HL-60/S4 (cell line): ENCODE data around the gene GREM2.

ENCODE experiments used
- in situ Hi-C: fragments of 300-500 bp; cut with MboI; formaldehyde crosslinking; loops from 2 replicates; pipeline ENCODE4 v1.14.3; 2022; ENCODE audit warnings: low sequenced_read_pairs

GREM2 gene

DNA sequence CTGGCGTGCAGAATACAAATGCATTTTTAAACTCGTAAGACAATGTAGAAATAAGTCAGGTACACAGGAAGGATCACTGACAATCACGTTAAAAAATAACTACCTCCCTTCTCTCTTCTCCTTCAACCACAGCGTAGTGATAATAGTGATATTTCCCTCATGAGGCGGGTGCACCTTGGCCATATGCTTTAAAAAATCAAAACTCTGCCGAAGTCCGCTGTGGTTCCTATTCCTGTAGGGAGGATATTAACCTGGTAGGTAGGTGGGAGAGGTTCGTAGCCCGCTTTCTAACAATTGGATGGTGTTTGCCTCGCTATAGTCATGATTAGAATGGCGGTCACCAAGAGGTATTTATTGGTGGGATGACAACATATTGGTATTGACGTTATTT is 732 bp downstream of the GREM2 start:
- in situ Hi-C loops, result no loop called here

GRCh38 chr1:240610636-240611035 is 1.3 kb downstream of the GREM2 start:
- in situ Hi-C loops, result no loop called here

DNA sequence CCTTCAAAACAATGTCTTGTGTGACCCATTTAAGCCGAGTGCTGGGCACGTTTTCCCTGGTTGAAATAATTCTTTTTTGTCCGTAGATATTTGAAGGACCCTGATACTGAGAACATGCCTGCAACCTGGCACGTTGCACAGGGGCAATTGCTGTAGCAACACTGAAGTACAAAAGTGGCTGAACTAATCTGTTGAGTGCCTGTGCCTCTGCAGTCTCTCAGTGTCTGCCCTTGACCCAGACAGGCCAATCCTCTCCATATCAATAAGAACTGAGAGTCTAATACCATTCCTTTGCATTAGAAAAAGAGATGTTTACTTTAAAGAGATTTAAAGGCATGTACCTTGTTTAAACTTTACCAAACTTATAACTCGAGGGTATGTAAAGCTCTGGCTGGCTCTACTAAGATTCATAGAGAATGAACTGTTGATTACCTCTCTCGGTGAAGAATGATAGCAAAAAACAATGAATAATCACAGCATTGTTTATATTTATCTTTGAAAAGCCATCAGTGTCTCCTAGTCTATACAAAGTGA is 2.4 kb downstream of the GREM2 start:
- in situ Hi-C loops, result no loop called here

- in situ Hi-C loops, result no loop called here
Observed at GRCh38 chr1:240608707-240609106, 3.2 kb downstream of the GREM2 start.

DNA sequence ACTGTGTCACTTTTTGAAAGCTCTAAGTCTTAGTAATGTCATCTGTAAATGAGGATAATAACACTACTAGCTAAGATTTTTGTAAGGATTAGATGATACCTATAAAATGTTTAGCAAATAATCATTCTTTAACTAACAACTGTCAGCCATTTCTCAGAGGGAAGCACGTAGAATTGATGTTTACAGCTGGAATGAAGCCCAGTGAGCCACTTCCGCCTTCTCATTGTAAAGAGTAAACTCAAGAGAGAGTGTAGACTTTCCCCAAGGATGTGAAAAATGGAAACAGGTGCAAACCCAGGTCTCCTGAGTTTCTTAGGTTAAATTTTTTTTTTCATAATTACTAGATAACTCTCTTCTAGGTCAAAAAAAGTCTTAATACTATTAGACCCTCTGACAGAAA is 4.9 kb downstream of the GREM2 start:
- in situ Hi-C loops, result no loop called here

DNA sequence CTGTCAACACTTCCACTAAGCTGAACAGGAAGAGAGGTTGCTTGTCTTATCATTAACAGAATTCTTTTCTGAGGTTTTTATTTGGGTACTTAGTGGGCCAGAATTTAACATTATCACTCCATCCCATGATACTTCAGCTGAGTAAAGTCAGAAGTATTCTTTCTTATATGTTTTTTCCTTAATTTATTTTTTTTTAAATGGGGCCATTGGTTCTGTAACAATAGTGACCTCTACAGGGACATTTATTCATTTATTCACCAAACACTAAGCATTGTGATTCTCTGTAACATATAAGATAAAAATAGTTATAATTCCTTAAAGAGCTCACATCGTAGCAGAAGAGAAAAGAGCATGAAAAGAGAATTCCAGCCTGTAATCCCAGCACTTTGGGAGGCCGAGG is 9.8 kb downstream of the GREM2 start:
- in situ Hi-C loops, result no loop called here

DNA sequence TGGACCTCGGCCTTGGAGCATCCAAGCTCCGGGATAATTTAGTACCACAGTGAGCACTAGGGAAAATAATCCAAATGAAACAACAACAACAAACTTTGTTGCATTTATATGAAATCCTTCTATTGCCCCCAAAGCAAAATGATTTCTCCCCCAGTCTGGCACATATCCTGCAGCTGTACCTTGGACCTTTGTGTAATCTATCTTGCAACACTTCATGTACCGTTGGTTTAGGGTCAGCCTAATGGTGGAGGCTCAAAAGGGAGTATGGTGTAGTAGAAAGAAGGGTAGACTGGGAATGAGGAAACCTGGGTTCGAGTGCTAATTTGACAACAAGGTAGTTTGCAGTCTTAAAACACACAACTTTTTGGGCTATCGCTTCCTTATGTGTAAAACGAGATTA is 12.1 kb downstream of the GREM2 start:
- in situ Hi-C loops, result no loop called here

GRCh38 chr1:240599299-240599698 is 12.7 kb downstream of the GREM2 start:
- in situ Hi-C loops, result no loop called here

GRCh38 chr1:240598216-240599001 is 13.5 kb downstream of the GREM2 start:
- in situ Hi-C loops, result no loop called here

- in situ Hi-C loops, result no loop called here
Observed at GRCh38 chr1:240597153-240597745, 14.7 kb downstream of the GREM2 start.

DNA sequence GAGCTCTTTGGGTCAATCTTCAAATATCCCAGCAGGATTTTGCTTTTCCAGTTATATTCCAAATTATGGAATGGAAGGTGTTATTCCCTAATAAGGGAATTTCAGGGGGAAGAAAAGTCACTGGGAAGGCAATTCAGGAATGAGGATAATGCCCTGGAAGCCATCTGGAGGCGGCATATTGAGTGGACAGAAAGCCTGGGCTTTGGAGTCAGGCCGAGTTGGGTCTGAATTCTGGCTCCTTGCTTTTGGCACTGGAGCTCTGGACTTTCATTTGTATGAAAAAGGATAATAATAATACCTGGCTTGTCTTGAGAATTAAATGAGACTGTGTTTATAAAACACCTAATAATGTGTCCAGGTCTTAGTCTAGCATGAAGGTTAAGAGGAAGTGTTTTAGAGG is 16.5 kb downstream of the GREM2 start:
- in situ Hi-C loops, result no loop called here

DNA sequence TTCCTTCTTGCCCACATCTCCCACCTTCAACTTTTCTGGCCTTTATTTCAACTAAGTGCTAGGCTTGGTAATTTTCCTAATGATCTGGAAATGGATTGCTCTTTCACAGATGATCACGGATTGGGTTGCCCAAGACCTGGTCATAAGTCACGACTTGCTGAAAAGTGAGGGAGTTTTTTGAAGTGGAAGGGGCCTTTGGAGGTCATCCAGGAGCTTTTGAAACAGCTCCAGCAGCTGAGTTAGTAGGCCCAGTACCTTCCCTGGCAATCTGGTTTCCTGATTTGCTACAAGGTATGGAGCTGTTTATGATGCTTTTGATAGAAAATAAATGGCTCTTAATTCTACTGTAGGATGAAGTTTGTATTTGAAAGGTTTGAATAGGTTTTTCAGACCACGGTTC is 20.4 kb downstream of the GREM2 start:
- in situ Hi-C loops, result no loop called here

DNA sequence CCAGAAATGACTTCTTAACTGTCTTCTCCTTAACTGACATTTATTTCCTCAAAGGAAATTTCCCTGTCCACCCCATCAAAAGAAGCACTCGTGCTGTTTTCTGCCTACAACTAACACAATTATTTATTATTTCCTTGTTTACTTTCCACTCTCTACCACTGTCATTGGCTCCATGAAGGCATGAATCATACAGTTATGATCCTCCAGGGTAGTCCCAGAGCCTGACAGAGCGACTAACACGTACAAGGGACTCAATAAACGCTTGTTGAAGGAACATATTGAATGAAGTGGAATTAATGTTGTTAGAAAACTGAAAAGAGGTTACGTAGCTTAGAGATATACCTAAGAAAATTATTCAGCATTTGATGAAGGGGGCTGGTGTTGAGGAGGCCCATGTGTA is 20.9 kb downstream of the GREM2 start:
- in situ Hi-C loops, result no loop called here

- in situ Hi-C loops, result no loop called here
Observed at GRCh38 chr1:240589585-240590110, 22.3 kb downstream of the GREM2 start.

GRCh38 chr1:240586006-240586405 is 25.9 kb downstream of the GREM2 start:
- in situ Hi-C loops, result no loop called here

DNA sequence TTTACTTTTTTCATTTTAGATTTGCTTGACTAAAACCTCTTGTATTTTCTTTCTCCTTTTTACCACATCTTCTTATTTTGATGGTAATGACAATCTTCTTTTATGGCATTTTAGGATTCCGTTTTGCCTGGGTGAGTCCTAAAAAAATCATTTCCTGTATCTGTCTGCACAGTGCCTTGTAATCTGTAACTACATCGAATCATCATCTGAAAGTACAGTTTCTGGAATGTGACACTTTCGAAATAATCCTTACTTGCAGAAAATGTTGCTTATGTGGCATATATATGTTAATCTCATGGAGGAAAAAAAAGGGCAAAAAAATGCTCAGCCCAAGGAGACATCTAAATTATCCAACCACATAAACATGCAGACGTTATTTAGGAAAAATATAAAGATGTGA is 29.0 kb downstream of the GREM2 start:
- in situ Hi-C loops, result no loop called here

GRCh38 chr1:240579511-240579910 is 32.4 kb downstream of the GREM2 start:
- in situ Hi-C loops, result no loop called here

DNA sequence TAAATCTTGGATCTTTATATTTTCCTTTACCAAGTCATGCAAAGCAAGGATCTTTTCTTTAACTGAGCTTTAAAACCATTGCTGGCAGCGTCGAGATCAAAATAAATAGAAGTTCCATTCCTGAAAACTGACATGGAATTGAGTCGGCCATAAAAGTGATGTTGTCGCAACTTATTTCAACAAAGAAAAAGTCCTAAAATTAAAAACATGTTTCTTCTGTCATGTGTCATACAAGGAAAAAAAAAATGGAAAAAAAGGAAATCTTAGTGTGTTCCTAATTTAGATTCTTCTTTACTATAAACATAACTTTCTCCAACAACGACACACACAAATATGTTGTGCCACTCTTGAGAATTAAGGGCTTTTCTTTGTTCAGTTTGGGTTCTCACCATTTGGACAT is 34.9 kb downstream of the GREM2 start:
- in situ Hi-C loops, result no loop called here

- in situ Hi-C loops, result no loop called here
Observed at GRCh38 chr1:240575981-240576662, 35.8 kb downstream of the GREM2 start.

DNA sequence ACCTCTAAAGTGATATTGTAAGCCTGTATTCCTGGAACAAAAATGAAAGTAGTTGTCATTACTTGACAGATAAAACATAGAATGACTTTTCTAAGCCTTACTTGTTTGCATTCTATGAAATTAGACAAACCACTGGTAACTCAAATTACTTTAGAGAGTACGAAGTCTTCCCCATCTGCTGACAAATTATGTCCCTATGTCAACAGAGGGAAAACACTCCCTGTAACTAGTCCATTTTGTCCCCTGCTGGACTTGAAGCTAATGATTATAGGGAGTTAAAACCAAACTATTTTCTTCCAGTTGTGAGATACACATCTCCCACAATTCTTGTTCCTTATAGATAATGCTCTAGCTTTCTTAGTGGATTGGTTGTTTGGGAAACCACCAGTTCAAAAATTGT is 39.6 kb downstream of the GREM2 start:
- in situ Hi-C loops, result no loop called here

GRCh38 chr1:240571782-240572181 is 40.2 kb downstream of the GREM2 start:
- in situ Hi-C loops, result no loop called here

DNA sequence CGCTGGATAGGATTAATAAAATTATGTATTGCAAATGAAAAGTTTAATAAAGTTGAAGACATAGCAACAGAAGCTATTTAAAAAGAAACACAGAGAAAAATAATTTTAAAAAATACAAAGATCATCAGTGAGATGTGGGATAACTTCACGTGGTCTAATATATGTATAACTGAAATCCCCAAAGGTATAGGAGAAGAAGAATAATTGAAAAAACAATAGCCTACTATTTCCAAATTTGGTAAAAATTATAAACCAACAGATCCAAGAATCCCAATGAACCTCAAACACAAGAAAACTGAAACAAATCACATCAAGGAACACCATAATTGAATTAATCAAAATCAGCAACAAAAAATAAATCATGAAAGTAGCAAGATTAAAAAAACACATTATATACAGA is 44.9 kb downstream of the GREM2 start:
- in situ Hi-C loops, result no loop called here
